GM19035 (cell line): ENCODE measurements around the gene SHC2.
"Not testable (repeated sequence)": the region's sequence is repeated elsewhere in the genome, so short reads cannot be mapped to it uniquely, and the experiment has no call there.

Source experiments
- ATAC-seq: cut with Tn5 transposase; IDR thresholded peaks from one replicate; pipeline ENCODE4 v1.9.1; 2021; ENCODE audit not compliant: unreplicated experiment

SHC2 gene

DNA sequence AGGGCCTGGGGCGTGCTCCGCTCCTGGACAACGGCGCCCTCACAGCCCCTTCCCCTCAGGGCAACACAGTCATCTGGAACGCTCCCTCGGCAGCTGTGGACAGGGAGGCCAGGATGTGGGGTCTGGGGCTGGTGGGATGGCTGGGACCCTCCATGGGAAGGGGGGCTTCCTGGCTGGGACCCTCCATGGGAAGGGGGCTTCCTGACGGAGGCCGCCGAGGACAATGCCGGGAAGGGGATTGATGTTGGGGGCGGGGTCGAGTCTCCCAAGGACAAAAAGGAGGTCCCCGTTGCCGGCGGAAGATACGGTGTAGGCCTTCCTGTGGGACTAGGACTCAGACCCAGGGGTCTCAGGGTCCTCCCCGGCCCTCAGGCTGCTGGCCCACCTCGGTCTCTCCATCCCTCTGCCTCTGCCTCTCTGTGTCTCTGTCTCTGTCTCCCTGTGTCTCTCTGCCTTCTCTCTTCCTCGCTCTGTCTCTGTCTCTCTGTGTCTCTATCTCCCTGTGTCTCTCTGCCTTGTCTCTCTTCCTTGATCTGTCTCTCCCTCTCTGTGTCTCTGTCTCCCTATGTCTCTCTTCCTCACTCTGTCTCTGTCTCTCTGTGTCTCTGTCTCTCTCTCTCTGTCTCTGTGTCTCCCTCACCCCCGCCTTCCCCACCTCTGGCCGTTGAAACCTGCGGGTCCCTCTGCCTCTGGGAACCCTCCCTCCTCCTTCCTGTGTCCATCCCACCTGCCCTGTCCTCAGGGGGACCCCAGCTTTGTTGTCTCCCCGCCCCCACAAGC is 32.7 kb upstream of the SHC2 start:
- ATAC-seq: no peak

DNA sequence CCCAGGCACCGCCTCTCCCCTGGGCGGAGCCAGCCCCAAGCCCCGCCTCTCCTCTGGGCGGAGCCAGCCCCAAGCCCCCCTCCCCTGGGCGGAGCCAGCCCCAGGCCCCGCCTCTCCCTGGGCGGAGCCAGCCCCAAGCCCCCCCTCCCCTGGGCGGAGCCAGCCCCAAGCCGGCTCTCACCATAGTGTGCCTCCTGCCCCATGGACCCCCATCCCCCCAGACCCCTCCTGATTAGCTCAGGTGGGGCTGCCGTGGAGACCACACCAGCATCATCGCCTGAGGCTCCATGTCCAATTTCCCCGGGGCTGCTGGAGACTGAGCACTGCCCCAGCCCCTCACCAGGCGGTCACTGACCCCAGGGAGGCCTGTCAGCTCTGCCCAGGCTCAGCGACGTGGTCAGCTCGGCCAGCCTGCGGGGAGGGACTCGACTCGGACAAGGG is 31.3 kb upstream of the SHC2 start:
- no peak for ATAC-seq

DNA sequence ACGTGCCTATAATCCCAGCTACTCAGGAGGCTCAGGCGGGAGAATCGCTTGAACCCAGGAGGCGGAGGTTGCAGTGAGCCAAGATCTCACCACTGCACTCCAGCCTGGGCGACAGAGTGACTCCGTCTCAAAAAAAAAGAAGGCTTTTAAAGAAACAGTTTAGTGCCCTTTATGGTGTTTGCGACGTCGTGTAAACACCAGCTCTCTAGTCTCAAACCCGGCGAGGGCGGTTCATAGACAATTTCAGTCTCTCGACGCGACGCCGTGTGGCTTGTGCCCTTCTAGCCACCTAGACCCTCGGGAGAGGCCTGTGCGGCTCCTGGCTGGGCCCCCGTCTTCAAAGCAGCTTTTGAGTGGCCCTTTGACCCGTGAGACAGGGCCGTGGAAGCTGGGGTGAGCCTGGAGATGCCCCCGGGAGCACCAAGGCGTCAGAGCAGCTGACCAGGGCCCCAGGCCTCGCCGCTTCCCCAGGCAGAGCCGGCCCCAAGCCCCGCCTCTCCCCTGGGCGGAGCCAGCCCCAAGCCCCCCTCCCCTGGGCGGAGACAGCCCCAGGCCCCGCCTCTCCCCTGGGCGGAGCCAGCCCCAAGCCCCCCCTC is 30.4 kb upstream of the SHC2 start:
- no peak for ATAC-seq

DNA sequence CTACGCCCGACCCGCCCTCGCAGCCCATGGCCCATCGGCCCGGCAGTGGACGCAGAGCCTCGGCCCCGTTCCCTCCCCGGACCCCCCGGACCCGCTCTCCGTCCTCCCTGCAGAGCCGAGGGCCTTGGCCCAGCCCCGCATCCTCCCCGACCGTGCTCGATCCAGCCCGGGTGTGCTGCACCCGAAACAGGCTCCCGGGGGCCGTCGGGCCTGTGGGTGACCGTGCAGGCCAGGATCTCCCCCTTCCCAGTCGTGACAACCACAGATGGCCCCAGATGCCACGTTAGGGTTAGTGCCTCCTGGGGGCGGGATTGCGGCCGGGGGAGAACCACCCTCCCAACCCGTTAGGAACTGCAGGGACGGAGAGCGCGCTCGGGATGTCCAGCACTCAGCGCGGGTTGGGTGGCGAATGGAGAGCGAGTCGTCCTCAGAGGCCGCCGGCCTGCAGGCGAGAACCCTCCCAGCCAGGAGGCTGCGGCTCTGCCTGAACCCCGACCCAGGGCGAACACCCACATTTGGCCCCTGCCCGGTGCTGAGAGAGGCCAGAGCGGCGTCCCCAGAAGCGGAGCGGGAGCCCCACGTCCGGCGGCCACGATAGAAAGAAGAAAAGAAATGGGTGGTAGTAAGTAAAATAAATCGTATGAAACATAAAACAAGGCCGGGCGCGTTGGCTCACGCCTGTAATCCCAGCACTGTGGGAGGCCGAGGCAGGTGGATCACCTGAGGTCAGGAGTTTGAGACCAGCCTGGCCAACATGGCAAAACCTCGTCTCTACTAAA is 28.8 kb upstream of the SHC2 start:
- ATAC-seq: no peak

DNA sequence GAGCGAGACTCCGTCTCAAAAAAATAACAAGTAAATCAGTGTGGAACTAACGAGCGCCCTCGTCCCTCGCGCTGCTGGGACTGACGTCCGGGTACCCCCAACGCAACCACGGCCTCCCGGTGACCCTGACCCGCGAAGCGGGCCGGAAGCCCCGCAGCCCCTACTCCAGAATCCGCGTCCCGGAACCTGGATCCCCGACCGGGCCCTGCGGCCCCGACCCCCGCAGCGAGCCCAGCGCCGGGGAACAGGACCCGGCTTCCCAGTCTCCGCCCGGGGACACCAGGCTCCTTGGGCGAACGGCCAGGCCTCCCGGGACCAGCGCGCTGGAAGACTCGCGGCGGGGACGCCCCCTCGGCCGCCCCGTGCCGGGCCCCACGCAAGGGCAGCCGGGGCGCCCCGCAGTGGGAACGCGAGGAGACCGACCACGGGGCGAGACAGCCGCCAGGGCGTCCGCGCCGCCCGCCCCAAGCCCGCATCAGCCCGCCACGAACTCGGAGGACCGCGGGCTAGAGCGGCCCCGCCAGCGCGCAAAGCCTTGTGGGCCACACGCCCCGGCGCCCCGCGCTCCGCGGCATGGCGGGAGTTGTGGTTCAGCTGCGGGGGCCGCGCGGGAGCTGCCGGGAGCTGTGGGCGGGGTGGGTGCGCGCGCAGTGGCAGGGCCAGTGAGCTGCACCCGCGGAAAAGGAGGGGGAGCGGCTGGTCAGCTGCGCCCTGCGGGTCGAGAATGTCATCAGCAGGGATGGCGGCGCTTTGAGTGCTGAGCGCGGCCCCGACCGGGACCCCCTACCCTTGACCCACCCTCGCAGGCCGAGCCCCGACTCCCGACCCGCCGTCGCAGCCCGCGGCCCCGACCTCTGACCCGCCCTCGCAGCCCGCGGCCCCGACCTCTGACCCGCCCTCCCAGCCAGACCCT is 27.9 kb upstream of the SHC2 start:
- peak; percentile 87 for ATAC-seq

DNA sequence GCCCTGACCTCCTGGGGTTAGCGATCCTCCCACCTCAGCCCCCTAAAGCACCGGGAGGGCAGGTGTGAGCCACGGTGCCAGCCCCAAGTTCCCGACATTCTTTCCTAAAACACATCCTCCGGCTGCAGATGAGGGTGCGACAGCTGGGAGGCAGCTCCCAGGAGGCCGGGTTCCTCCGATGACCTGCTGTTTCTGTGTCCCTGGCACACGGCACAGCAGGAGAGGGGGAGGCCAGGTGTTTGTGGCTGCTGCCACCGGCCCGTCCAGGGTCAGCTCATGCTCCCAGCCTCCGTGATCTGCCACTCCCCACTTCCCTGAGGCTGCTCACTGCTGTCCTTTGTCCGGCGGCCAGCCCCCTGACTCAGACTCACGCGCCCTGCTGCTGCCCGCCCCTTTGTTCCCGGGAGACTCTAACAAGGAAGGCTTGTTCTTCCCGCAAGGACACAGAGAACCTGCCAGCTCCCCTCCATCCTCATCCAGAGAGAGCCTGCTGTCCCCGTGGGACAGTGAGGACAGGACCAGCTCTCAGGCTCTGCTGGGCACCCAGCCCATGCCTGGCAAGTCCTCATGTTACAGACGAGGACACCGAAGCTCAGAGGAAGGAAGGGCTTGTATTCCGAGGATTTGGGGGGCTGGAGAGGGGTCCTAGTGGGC is 24.9 kb upstream of the SHC2 start:
- no peak for ATAC-seq

DNA sequence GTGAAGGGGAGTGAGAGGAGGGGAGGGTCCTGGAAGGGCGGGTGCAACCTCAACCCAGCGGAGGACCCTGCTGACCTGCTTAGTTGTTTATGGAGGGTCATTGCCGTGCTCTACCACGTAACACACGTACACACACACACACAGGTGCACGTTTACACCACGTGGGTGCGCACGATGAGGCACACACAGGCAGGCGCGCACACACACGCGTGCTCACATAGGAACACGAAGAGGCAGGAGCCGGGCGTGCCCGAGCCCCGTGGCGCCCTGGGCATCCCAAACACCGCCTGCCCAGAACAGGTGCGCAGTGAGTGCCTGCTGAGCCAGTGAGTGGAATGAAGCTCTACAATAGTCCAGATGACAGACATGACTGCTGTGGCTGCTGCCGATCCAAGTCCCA is 24.2 kb upstream of the SHC2 start:
- no peak for ATAC-seq

DNA sequence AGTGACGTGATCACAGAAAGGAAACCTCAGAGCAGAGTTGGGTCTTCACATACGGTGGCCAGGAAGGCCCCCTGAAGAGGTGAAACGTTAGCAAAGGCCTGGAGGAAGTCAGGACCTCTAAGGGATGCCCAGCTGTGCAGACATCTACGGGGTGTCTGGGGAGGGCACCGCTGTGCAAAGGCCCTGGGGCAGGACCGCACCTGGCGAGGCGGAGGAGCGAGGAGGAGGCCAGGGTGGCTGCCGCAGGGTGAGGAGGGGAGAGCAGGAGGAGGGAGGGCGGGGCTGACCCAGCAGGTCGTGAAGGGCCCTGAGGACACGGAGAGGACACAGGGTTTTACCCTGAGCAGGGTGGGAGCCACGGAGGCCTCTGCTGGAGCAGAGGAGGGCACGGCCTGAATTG is 23.7 kb upstream of the SHC2 start:
- ATAC-seq: no peak

DNA sequence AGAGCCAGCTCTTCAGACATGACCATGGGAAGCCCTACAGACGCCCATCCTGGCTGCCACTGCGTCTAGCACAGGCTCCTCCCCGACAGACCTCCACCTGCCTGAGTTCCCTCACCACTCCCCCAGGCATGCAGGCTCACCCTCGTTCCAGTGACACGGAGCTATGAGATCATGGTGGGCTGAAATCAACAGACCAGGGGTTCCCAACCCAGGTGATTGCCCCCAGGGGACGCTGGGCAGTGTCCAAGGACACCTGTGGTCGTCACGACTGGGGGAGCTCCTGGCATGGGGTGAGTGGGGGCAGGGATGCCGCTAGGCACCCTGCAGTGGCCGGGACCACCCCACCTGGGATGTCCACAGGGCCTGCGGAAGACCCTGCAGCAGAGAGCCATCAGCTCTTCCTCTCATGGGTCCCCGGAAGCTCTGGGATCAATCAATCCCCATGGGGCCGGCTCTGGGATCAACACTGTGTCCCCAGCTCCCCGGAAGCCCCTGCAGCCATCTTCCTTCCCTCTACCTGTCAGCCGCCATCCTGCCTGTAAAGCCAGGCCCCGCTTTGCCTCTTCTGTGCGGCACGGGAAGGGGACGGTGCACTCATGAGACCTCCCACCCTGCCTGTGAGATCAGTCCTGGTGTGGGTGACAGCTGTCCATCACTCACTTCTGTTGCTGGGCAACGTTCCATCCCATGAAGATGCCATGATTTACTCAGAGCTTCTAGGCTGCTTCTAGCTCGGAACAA is 22.7 kb upstream of the SHC2 start:
- no peak for ATAC-seq

DNA sequence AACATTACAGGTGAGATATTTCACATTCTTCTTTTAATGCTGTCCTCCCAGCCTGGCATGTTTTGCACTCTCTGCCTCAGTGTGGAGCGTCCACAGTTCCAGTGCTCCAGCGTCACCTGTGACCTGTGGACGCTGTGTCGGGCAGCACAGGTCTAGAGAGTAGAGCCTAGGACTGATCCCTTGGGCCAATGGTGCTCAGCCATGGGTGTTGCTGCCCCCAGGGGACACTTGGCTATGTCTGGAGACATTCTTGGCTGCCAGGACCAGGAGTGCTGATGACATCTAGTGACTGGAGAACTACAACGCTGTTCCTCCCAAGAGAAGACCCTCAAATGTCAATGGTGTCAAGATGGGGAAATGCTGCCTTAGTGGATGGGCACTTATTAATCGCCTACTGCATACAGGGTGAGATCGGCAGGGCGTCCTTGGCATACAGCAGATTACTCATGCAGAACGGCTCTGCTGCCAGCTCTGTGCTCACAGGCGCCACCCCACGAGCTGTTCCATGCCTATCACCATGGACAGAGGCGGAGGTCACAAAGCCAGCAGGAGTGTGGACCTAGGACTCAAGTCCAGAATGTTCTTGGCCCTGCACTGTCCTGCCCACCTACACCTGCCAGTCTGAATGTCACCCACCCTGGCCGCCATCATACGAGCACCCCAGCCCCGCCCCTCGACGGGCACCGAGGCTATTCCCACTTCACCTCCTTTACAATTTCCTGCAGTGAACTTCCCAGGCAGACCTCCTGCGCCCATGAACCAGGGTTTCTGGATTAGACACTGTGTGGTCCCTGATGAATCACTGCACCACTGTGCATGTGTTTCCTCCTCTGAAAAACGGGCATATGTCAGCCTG is 21.6 kb upstream of the SHC2 start:
- no peak for ATAC-seq

DNA sequence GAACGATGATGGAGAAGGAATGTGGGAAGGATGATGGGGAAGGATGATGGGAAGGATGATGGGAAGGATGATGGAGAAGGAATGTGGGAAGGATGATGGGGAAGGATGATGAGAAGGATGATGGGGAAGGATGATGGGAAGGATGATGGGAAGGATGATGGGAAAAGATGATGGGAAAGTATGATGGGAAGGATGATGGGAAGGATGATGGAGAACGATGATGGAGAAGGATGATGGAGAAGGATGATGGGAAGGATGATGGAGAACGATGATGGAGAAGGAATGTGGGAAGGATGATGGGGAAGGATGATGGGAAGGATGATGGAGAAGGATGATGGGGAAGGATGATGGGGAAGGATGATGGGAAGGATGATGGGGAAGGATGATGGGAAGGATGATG is 20.3 kb upstream of the SHC2 start:
- not testable (repeated sequence) for ATAC-seq

DNA sequence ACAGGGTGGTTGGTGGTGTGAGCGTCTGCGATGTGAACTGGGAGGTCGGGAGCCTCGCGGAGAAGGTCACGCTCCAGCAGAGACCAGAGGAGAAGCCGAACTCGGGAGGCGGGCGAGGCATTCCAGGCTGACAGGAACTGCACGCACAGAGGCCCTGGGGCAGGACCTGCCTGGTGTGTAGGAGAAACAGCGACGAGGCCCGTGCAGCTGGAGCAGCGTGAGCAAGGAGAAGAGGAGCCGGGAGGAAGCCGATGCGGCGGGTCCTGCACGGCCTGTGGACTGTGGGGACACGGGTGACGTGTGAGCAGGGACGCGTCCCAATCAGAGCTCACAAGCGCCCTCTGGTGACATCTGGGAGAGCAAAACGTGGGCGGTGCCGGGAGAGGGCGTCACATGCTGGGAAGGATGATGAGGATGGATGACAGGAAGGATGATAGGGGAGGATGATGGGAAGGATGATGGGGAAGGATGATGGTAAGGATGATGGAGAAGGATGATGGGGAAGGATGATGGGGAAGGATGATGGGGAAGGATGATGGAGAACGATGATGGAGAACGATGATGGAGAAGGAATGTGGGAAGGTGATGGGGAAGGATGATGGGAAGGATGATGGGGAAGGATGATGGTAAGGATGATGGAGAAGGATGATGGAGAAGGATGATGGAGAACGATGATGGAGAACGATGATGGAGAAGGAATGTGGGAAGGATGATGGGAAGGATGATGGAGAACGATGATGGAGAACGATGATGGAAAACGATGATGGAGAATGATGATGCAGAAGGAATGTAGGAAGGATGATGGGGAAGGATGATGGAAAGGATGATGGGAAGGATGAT is 19.4 kb upstream of the SHC2 start:
- no peak for ATAC-seq

DNA sequence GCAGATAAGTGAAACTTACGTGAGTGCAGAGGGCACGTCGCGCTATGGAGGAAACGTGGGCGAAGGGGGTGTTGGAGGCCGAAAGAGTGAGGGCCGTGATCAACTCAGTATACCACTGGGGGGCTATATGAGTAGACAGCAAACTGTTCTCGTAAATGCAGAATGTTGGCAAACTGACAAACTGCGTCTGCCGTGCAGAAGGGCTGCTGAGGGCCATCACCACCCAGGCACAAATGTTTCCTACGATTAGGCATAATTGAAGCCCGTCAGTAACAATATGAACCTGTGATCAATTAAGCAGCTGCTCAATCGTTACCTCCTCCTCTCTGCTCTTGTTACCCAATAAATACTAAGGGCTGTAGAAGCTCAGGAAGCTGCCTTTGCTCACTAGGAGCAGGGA is 18.1 kb upstream of the SHC2 start:
- no peak for ATAC-seq

DNA sequence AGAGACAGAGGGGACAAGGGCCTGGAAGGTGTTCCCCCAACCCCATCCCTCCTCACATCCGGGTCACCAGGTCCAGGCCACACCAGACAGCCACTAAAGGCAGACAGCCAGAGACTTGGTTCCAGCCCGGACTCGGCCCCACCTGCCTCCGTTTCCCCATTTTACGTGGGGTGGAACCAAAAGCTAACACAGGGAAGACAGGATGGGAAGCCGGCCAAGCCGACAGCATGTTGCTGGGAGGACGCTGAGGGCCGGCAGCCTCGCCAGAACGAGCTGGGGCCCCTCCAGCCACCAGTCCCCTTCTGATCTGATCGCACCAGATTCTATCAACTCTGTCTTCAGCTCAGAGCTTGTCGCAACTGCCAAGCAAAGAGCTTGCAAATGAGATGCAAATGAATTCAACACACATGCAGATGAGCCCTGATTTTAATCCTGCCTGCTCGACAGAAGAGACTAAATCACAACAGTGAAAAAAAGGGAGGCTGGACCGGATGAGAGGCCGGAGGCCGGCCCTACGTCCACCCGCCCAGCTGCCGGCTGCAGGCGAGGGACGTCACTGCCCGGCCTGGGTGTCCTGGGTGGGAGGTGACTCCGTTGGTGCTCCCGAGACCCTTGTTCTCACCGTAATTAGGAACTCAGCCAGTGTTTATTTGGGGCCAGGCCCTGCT is 17.5 kb upstream of the SHC2 start:
- ATAC-seq: no peak

DNA sequence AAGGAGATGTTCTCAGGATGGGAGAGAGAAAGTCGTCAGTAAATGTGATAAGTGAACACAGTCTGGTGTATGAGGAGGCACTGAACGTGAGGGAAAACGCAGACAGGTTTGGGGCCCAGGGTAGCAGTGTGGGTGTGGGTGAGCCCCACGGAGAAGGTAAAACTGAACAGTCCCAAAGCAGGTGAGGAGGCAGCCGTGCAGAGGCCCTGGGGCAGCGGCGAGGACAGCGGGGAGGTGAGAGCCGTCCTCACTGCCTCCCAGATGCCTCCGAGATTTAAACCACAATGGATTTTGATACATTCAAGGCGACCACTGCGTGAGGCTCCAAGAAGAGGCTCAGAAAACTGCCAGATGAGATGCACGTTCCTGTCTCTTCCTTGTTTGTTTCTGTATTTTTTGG is 14.5 kb upstream of the SHC2 start:
- no peak for ATAC-seq

DNA sequence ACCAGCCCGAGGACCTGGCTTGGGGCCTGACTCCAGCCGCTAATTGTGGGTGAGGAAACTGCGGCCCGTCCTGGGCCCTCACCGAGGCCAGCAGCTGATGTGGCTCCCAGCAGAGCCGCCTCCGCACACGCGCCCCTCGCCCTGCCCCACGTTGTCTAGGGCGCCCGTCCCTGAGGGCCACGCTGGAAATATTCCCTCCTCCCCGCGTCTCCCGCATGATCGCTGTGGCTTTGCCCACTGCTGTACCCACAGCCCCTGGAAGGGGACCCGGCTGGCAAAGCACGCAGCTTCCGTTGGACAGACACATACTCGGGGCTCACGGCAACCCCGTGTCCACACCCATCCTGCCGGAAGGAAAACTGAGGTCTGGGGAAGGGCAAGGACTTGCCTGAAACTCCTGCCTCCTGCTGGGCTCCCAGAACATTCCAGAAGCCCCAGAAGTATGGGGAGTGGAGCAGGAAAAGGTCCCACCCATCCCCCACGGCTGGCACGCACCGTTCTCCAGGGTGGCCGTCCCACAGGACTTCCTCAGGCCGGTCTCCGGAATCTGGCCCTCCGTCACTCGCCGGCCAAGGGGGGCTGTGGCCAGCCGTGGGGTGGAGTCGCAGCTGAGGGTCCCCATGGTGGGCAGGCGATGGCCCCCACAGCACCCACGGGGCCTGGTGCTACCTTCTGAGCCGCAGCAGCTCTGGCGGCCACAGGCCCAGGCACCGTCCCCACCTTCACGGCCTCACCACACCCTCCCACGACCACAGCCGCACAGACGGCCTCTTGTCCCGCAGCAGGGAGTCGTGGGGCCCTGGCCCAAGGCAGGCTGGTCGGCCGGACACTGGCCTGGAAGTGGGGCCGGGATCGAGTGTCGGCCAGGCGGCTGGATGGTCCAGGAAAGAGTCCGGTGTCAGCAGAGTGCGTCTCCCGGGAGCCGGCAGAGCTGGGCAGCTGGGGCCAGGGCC is 13.6 kb upstream of the SHC2 start:
- no peak for ATAC-seq
